HepG2 (cell line): ENCODE data around the gene NFATC1.

ENCODE experiments used
- PHF20 ChIP-seq: sonication (generic); formaldehyde crosslinking; IDR thresholded peaks from 2 replicates; pipeline ENCODE4 v1.5.0; 2020; ENCODE audit warnings: mild to moderate bottlenecking, missing genetic modification reagents
- POLR2A ChIP-seq, 2 experiments: IDR thresholded peaks; 2 replicates each; pipeline ENCODE4 v1.6.1; 2011; ENCODE audit warnings: low read depth in 2 of 2, low read length in 2 of 2, mild to moderate bottlenecking in 1 of 2, moderate library complexity in 1 of 2; ENCODE audit not compliant: insufficient read depth in 1 of 2
- ZNF407 ChIP-seq: sonication (generic); formaldehyde crosslinking; IDR thresholded peaks from one replicate; pipeline ENCODE4 v1.5.1; 2020; ENCODE audit warnings: mild to moderate bottlenecking, missing genetic modification reagents; ENCODE audit errors: not compliant biosample characterization

- TF ChIP-seq PHF20 (no peak), ZNF407 (CRISPR knock-in tag) (no peak), POLR2A (IDR thresholded peaks at IDR 0.05; ENCODE audit: insufficient read depth in 1 of 2, low read depth in 2 of 2, low read length in 2 of 2) (no peak)
Measured at GRCh38 chr18:79470547-79470946, 74.8 kb downstream of the NFATC1 start.
